VCaP (cell line): Measurements from ENCODE around the gene NCAPG2.
A peak's percentile ranks its signal among the peaks of the same experiment; 100 is the strongest.

Experiments used
- H3K27ac ChIP-seq: fragments of 450-650 bp; 2 replicates; pipeline ENCODE4 v1.5.1; 2017
- CTCF ChIP-seq: fragments of 450-650 bp; conservative IDR thresholded peaks from 2 replicates; pipeline ENCODE4 v1.5.1; 2017; ENCODE audit warnings: mild to moderate bottlenecking, moderate library complexity

Gene NCAPG2

GRCh38 chr7:158694650-158695049 is 10.0 kb downstream of the NCAPG2 start:
- no peak for TF ChIP-seq CTCF
- H3K27ac ChIP-seq: no peak overlapping the region

DNA sequence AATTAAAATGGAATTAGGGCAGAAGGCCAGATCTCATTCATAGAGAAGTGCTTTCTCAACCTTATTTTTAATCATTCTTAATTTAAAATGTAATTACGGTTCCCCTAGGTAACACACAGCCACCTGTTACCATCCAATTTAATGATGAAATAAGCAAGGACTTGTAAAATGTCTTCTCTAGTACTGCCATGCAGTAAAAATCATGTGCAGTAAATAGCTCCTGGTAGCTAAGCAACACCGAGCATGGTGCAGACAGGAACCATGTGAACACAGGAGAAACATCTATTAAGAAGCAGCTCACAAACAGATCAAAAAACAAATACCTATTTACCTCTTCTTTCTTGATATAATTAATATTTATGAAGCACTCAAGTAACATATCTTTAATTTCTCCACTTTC is 15.1 kb downstream of the NCAPG2 start:
- no peak for TF ChIP-seq CTCF

DNA sequence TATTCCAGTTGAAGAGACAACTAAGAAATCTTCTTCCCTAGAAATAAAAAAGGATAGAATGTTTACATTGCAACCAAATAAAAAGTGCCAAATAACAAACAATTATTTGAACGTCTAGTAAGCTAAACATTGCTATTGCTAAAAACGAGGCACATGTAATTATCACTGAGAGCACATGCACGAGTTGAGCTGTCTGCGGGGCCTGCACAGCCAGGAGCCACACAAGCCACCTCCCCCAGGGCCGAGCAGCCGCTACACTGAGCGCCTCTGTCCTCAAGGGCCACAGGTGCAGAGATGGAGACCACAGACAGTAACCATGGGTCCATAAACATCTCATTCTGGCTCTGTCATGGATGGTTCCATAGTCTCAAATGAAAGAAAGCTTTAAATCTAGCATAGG is 17.2 kb downstream of the NCAPG2 start:
- TF ChIP-seq CTCF: no peak
- no peak overlapping the region for H3K27ac ChIP-seq

More for the DNA sequence above, 15.1 kb downstream of the NCAPG2 start:
- H3K27ac ChIP-seq: peak overlapping the region; percentile 24; the same call in 1 of the 2 replicates

DNA sequence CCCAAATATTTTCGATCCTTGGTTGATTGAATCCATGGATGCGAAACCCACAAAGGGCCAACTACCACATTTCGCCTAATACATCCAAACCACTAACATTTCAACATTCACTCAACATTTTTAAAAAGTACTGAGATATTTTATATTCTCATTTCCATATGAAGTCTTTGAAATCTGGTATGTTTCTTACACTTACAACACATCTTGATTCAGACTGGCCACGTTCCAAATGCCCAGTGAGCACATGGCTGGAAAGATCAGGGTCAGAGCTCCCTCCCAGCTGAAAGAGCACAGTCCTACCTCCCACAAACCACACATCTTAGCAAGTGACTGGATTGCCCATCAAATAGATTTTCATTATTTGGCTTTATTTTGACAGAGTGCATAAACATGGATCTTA is 18.9 kb downstream of the NCAPG2 start:
- H3K27ac ChIP-seq: no peak overlapping the region
- TF ChIP-seq CTCF: no peak

GRCh38 chr7:158684329-158684728 is 20.3 kb downstream of the NCAPG2 start:
- no peak overlapping the region for H3K27ac ChIP-seq

DNA sequence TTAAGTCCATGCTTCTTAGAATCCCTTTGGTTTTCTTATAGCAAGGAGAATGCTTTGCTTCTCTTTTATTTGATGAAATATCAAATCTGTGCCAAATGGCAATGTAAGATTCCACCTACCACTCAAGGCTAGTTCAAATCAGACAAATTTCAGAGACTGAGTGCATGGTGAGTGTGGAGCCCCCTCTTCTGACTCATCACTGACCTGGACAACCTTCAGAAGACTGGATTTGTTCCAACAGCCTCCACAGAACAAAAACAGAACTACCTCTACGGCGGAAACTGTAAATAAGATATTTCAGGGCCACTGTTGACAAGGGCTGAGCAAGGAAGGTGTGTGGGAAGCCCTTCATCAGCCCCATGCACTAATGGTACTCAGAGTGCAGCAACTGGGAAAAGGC is 21.1 kb downstream of the NCAPG2 start:
- no peak overlapping the region for H3K27ac ChIP-seq
- TF ChIP-seq CTCF: no peak

More at GRCh38 chr7:158684329-158684728, 20.3 kb downstream of the NCAPG2 start:
- no peak for TF ChIP-seq CTCF

DNA sequence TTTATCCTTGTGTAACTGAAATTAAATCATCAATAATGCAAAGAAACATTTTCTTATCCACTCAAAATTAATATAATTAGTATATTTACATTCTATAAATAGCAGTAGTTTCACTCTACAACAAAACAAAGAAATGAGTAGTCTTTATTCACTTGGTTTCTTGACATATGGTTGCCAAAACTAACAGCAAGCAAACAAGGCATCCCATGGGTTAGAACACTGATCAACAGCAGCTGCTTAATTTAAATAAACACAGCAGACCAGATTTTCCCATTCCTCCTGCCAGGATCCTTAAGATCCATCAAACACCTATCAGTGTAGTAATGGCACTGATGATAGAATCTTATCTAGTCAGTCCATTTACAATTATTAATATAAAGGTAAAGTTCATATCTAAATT is 22.1 kb downstream of the NCAPG2 start:
- H3K27ac ChIP-seq: no peak overlapping the region
- TF ChIP-seq CTCF: no peak

DNA sequence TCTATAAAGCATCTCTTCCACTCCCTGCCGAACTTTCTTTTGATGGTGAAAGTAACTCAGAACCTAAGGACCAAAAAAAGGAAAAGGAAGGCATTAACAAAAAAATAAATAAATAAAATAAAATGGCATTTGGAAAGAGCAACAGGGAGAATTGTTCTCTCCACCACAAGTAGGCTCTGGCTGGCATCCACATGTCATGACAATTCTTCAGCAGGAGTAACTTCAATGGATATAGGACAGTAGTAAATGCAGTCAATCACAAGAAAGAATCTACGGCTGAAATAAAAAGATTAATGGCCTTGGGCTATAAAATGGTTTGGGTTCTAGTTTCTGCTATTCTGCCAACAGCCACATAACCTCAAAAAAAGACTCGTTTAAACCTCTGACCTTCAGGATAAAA is 23.9 kb downstream of the NCAPG2 start:
- no peak overlapping the region for H3K27ac ChIP-seq
- TF ChIP-seq CTCF: no peak
